SK-N-MC (cell line): ENCODE results near the gene GDPD3.

Source experiments
- DNase-seq: peaks from one replicate; pipeline ENCODE4 v3.0.0-alpha.2; 2011; ENCODE audit warnings: low read depth, low spot score
- H3K27ac ChIP-seq: fragments of 200-600 bp; sonication (generic); 2 replicates; pipeline ENCODE4 v1.5.1; 2016; ENCODE audit warnings: mixed run types
- H3K36me3 ChIP-seq: fragments of 200-600 bp; sonication (generic); 2 replicates; pipeline ENCODE4 v1.6.1; 2017; ENCODE audit warnings: antibody characterized with exemption, low read length, mixed read lengths; ENCODE audit not compliant: insufficient read depth
- H3K4me3 ChIP-seq: fragments of 200-600 bp; sonication (generic); 2 replicates; pipeline ENCODE4 v1.5.1; 2016
- H3K9ac ChIP-seq: fragments of 200-600 bp; sonication (generic); 2 replicates; pipeline ENCODE4 v1.8.0; 2017; ENCODE audit warnings: mixed run types, mixed read lengths; ENCODE audit not compliant: insufficient read length
- H3K9me3 ChIP-seq: fragments of 200-600 bp; sonication (generic); 2 replicates; pipeline ENCODE4 v1.6.1; 2017; ENCODE audit warnings: low read depth, mild to moderate bottlenecking, antibody characterized with exemption, low read length, moderate library complexity, mixed read lengths
- EZH2 ChIP-seq: fragments of 200-600 bp; sonication (generic); IDR thresholded peaks from one replicate; pipeline ENCODE4 v1.6.1; 2017; ENCODE audit warnings: antibody characterized with exemption
- FOXP2 ChIP-seq: optimal IDR thresholded peaks from 2 replicates; pipeline ENCODE3; 2011; ENCODE audit warnings: mild to moderate bottlenecking, moderate library complexity; ENCODE audit not compliant: insufficient read depth; ENCODE audit errors: extremely low read length, control extremely low read depth
- POLR2AphosphoS5 ChIP-seq: IDR thresholded peaks from 2 replicates; pipeline ENCODE4 v1.6.1; 2012; ENCODE audit warnings: mild to moderate bottlenecking, low read depth, low read length, borderline replicate concordance

Gene GDPD3

GRCh38 chr16:30086291-30087140, 26.8 kb downstream of the GDPD3 start:
- no peak for DNase-seq
- H3K4me3 ChIP-seq: no peak overlapping the region
- no peak overlapping the region for H3K9ac ChIP-seq
- TF ChIP-seq POLR2AphosphoS5 (no peak), FOXP2 (no peak), EZH2 (no peak)
- peaks cover 38% of the 10 kb centered on the region for H3K36me3 ChIP-seq
- no peaks in the 10 kb centered on the region for H3K9me3 ChIP-seq
- H3K27ac ChIP-seq: no peak overlapping the region

GRCh38 chr16:30085820-30086219, 27.5 kb downstream of the GDPD3 start:
- Histone ChIP-seq H3K9me3 (no peaks in the 10 kb centered on the region), H3K36me3 (peaks cover 43% of the 10 kb centered on the region), H3K9ac (no peak overlapping the region), H3K27ac (no peak overlapping the region), H3K4me3 (no peak overlapping the region)
- TF ChIP-seq EZH2 (no peak), FOXP2 (no peak), POLR2AphosphoS5 (no peak)
- no peak for DNase-seq

GRCh38 chr16:30085247-30085646, 28.1 kb downstream of the GDPD3 start:
- peaks cover 47% of the 10 kb centered on the region for H3K36me3 ChIP-seq
- H3K4me3 ChIP-seq: no peak overlapping the region
- no peaks in the 10 kb centered on the region for H3K9me3 ChIP-seq
- TF ChIP-seq POLR2AphosphoS5 (no peak), EZH2 (no peak), FOXP2 (no peak)
- H3K27ac ChIP-seq: no peak overlapping the region
- no peak for DNase-seq
- H3K9ac ChIP-seq: no peak overlapping the region

- Histone ChIP-seq H3K9ac (no peak overlapping the region), H3K9me3 (no peaks in the 10 kb centered on the region), H3K36me3 (peaks cover 51% of the 10 kb centered on the region), H3K4me3 (no peak overlapping the region), H3K27ac (no peak overlapping the region)
- DNase-seq: no peak
- no peak for TF ChIP-seq FOXP2
- TF ChIP-seq POLR2AphosphoS5: no peak
- TF ChIP-seq EZH2: no peak
Observed at GRCh38 chr16:30084816-30085159, 28.5 kb downstream of the GDPD3 start.

- no peak for TF ChIP-seq FOXP2
- TF ChIP-seq EZH2: no peak
- H3K9me3 ChIP-seq: no peaks in the 10 kb centered on the region
- no peak overlapping the region for H3K4me3 ChIP-seq
- H3K9ac ChIP-seq: no peak overlapping the region
- peaks cover 56% of the 10 kb centered on the region for H3K36me3 ChIP-seq
- H3K27ac ChIP-seq: no peak overlapping the region
- no peak for DNase-seq
Observed at GRCh38 chr16:30084096-30084815, 29.1 kb downstream of the GDPD3 start.

GRCh38 chr16:30083216-30084055, 29.9 kb downstream of the GDPD3 start:
- no peak for DNase-seq
- Histone ChIP-seq H3K9ac (no peak overlapping the region), H3K9me3 (no peaks in the 10 kb centered on the region), H3K36me3 (peaks cover 62% of the 10 kb centered on the region), H3K4me3 (no peak overlapping the region), H3K27ac (no peak overlapping the region)
- no peak for TF ChIP-seq EZH2

GRCh38 chr16:30082545-30083090, 30.7 kb downstream of the GDPD3 start:
- no peak overlapping the region for H3K4me3 ChIP-seq
- H3K27ac ChIP-seq: no peak overlapping the region
- no peaks in the 10 kb centered on the region for H3K9me3 ChIP-seq
- TF ChIP-seq EZH2 (no peak), POLR2AphosphoS5 (no peak), FOXP2 (no peak)
- no peak overlapping the region for H3K9ac ChIP-seq
- no peak for DNase-seq
- H3K36me3 ChIP-seq: peaks cover 70% of the 10 kb centered on the region

- H3K36me3 ChIP-seq: peaks cover 63% of the 10 kb centered on the region
- H3K9ac ChIP-seq: no peak overlapping the region
- H3K9me3 ChIP-seq: no peaks in the 10 kb centered on the region
- TF ChIP-seq POLR2AphosphoS5: no peak
- no peak overlapping the region for H3K27ac ChIP-seq
- H3K4me3 ChIP-seq: no peak overlapping the region
- DNase-seq: no peak
Observed at GRCh38 chr16:30079480-30079879, 33.9 kb downstream of the GDPD3 start.
